HG02870 (cell line): ENCODE data around the gene ABCF2.

Experiments used
- ATAC-seq: cut with Tn5 transposase; IDR thresholded peaks from one replicate; pipeline ENCODE4 v1.9.1; 2021; ENCODE audit warnings: mild to moderate bottlenecking, moderate library complexity; ENCODE audit not compliant: unreplicated experiment

ABCF2 gene

DNA sequence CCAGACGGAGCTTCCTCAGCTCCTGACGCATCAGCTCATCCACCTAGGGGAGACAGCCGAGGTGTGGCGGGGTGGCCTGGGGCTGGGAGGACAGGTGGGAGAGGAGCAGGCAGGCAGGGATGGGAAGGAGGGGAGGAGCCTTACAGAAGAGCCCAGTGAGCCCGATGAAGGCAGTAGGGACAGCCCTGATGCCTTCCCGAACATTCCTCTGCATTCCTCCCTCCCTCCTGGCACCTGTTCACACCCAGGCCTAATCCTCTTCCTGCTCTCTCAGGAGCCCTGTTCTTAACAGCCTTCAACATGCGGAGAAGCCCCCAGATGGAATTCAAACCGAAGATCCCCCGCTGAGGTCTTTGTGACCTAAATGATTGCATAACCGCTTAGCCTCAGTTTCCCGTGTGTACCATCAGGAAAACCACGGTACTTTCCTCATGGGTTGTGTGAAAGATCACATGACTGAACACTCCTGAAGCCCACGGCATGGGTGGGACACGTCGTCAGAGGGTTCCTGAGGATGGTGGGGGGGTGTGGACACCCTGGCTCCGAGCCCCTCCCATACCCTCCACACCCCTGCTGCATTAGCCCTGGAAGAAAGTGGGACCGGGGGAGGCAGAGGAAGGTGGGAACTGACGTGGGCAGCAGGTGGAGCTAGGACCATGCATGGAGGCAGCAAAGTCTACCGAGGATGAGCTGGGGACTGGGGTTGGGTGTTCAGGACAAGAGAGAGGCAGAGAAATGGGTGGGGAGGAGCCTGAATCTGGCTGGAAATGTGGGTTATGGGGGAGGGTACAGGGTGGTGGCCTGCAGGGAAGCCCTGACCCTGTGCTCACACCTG lies 31.2 kb downstream of the ABCF2 start:
- no peak for ATAC-seq

GRCh38 chr7:151194188-151194587 lies 32.8 kb downstream of the ABCF2 start:
- no peak for ATAC-seq

GRCh38 chr7:151193203-151193978 lies 33.6 kb downstream of the ABCF2 start:
- no peak for ATAC-seq

DNA sequence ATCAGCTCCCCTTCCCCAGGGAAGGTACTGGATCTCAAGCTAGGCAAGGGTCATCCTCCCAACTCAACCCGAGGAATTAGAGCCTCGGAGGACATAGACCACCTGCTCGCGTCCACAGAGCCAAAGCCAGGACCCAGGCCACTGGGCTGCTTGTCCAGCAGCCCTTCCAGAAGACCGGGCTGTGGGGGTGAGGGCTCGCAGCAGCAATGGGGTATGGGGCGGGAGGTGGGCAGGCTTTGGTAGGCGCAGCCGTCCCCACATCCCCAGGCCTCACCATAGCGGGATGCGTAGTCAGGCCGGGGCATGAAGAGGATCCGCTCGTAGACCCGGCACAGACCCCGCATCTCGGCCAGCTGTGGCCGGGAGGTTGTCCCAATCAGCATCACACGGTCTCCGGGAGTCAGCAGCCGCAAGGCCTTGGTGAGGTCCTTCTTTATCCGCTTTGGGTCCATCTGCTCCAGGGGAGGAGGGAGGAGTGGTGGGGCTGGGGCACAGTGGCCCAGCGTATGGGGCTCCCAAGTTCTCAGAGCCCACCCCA lies 34.9 kb downstream of the ABCF2 start:
- ATAC-seq: no peak

DNA sequence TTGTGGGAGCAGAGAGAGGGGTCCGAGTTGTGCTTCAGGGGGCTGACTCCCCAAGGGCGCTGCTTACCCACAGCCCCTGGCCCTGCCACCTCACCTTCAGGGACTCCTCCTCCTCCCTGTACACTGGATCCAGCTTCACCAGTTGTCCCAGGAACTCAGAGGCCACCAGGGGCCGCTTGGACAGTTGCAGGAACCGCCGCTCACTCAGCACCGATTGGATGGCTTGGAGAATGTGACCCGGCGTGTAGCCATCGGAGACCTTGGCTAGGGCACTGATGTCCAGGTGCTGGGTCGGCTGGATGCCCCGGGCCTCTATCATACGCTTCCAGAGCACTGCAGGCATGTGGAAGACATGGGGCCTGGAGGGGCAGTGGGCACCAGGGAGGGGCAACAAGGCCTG lies 35.5 kb downstream of the ABCF2 start:
- no peak for ATAC-seq

DNA sequence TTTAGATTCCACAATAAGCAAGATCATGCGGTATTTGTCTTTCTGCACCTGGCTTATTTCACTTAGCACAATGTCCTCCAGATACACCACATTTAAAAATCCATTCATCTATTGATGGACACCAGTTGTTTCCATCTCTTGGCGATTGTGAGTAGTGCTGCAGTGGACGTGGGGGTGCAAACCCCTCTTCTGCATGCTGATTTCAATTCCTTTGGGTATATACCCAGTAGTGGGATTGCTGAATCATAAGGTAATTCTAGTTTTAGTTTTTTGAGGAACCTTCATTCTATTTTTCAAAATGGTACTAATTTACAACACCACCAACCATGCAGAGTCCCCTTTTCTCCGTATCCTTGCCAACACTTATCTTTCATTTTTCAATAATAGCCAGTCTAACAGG lies 38.0 kb downstream of the ABCF2 start:
- ATAC-seq: no peak

DNA sequence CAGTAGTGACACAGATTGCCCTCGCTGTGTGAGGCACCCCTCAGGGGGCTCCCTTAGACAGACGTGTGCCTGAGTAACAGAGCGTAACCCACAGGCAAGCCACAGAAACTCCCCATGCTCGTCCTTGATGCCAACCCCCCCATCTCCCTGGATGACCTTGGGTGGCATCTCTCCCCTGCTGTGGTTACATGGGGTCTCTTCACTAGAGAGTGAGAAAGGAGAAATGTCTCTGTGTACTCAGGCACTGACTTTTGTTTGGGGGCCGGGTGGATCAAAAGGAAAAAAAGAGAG lies 38.8 kb downstream of the ABCF2 start:
- no peak for ATAC-seq

DNA sequence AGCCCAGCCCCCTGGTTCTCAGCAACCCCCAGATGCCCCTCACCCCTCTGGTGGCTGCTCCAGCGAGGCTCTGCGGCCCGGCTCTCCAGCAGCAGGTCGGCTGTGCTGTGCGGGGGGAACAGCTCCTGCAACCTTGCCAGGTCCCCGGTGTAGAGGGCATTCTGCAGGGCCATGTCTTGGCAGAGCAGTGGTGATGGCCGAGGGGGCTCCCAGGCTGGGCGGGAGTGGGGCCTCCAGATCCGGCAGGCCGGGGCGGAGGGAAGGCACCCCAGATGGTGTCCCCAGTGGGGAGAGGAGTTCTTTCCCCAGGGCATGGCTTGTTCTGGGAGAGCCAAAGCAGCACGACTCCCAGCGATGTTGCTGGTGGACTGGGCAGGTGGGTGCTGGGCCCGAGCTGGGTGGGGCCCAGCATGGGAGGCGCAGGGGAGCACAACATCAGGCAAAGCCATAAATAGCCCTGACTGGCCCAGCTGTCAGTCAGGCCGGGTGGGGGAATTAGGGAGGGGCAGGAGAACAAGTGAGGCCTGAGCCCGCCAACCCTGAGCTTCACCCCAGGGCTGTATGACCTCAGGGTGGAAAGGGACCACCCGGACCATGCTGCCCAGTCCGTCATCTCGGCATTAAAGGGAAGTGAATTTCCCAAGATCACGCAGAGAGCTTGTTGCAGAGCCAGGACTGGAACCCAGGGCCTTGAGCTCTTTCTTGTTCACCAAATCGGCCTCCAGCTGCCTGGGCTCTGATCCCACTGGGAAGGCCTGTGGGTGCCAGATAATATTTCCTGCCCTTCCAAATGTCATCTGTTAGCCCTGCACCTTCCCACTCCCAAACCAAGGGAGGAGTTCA lies 39.4 kb downstream of the ABCF2 start:
- ATAC-seq: no peak

DNA sequence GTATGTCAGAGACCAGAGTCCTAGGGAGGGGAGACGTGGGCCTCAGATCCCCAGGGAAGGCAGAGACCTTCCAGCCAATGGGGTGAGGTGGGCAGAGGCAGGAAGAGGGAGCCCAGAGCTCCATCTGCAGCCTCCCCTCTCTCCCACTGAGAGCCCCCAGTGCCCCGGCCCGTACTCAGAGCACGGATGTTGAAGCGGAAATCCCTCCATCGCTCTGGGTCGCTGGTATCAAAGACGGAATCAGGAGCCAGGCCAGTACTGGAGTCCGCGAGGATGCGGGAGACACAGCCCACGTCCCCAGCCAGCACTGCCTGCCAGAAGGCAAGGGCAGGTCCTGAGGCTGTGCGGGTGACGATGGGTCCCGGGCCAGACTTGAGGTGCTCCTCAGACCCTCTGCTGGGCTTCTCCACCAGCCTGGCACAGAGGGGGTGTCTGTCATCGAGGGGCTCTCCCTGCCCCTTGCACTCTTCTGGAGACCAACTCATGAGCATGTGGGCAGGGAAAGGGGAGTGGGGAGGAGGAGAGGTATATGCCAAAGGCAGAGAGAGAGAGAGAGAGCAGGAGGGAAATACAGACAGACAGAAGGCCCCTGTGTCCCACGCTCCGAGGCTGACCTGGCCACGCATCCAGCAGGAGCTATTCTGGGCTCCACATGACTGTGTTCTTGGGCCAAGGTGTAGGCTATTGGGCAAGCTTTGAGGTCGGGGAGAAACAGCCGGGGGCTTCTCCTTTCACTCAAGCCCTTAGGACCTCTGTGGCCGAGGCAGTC lies 40.2 kb downstream of the ABCF2 start, which contains the start of gene ASB10:
TSS of gene ASB10 (minus strand) at position 611 of the 769 bp plus-strand sequence. CDS start at position 491, 120 bp downstream.
- ATAC-seq: no peak

GRCh38 chr7:151185762-151186639 lies 41.0 kb downstream of the ABCF2 start:
- no peak for ATAC-seq

DNA sequence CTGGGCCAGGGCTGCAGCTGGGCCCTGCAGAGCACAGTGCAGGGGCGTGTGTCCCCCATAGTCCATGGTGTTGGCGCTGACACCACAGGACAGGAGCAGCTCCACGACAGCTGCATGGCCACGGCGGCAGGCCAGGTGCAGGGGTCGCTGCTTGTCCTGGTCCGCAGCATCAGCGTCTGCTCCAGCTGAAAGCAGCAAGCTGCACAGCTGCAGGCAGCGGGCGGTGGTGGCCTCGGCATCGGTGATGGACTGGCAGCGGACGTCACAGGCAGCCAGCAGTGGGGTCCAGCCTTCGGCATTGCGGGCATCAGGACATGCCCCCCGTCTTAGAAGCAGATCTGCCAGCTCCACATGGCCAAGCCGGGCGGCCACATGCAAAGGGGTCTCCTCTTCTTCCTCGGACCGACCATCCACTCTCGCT lies 46.0 kb downstream of the ABCF2 start:
- no peak for ATAC-seq

GRCh38 chr7:151179946-151180345 lies 47.1 kb downstream of the ABCF2 start:
- ATAC-seq: no peak

DNA sequence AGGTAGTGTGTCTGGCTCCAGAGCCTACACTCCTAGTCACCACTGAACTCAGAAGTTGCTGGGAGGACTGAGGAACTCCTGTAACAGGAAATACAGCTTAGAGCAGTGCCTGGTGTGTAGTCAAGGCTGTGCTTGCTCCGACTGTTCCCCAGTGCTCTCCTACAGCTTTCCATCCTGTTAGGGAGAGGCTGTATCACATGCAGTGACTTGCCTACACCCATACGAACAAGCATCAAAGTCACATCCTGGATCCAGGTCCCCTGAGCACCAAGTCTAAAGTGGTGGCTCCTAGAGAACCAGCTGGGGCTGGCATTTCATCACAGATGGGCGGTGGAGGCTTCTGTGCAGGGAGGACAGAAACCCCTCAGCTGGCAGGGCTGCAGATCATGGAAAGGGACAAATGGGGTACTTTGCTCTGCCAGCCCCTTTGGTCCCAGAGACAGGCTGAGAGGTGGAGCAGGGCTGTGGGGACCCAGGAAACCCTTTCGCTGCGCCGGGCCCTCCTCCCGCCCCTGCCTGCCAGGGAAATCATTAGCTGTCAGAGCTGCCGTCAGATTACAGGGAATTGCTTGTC lies 47.6 kb downstream of the ABCF2 start:
- no peak for ATAC-seq

DNA sequence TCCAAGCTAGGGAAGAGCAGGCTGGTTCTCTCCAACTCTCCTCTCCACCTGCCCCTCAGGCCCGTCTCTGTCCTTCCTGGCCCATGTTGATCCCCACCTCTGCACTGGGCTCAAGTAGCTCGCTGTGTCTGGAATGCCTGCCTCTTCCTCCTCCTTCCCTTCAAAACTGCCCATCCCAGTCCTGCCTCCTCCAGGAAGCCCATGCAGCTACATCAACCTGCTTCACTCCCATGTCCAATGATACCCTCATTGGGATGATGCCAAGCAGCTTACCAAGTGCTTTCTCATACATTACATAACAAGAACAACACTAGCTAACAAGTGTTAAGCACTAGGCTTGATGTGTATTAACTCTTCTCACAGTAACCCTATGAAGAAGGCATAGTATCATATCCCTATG lies 48.2 kb downstream of the ABCF2 start:
- ATAC-seq: no peak

DNA sequence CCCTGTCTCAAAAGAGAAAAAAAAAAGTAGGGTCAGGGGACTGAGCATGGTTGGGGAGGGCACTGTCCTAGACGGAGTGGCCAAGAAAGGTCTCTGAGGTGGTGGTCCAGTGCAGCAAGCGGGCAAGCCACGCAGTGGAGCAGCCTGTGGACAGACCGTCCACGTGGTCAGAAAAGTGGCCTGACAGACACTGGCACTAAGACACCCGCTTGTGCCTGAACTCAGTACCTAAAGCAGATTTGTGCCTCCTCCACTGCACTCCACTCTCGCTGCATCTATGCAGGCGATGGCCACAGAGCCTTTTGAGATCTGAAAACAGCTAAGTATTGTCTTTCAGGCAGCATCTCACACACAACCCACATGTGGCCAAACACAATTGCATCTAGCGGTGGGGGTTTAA lies 48.8 kb downstream of the ABCF2 start:
- ATAC-seq: no peak

DNA sequence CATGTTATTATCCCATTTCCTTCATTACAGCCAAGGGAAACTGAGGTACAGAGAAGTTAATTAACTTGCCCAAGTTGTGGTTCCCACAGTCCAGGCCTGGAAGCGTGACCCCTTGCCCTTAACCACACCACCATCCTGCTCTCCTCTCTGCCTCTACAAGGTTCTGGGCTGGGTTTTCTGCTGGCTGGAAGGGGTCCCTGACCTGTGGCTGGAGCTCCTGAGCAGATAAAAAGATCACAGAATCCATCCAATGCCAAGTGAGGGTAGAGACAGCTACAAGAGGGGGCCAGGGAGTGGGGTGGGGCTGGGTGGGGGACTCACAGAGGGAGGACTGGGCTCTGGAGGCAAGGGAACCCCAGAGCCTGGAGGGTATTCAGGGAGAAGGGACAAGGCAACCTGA lies 49.7 kb downstream of the ABCF2 start:
- no peak for ATAC-seq

DNA sequence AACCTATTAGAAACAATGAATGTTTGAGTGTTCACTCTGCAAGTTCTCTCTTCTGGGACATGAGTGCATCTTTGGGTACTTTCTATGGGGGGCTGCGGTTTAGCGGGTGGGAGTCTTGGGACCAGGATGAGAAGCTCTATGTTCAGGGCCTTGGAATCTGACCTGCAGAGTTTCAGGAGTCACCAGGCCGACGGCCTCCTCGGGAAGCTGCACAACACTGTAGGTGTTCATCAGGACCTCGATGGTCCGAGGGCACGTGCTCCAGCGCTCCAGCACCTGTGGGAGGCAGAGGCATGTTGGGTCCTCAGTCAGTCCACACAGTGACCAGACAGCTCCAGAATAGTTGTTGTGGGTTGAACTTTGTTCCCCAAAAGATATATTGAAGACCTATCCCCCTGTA lies 50.6 kb downstream of the ABCF2 start:
- ATAC-seq: no peak

DNA sequence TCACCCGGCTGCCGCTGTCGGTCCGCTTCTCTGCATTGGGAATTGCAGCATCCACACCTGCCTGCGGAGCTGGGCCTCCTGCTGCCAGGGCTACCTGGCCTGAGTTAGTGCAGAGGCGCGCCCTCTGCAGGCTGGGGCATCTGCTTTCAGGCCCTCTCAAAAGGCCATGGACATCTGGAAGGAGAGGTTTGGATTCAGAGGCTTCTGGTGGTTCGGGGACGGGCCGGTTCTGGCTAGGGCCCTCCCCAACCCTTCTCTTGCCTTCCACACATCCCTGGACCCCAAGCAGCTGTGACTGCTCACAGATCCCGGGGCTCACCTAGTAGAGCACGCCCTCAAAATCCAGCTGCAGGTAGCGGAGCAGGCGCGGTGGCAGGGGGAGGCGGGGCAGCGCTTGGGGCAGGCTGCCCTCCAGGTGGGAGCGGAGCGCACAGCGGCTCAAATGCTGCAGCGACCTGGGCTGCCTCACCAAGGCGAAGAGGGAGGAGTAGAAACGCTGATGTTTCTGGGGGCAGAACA lies 51.2 kb downstream of the ABCF2 start:
- no peak for ATAC-seq
